ENCODE results near the gene PRDM4. TPM values are rescaled to one million over a fixed set of nuclear protein-coding genes. Genes with fewer than 3 reads are reported as not detected.

Gene PRDM4
- total and polyA plus RNA-seq, 5 donors from 2014 or later = 12.7 to 37.3 (median 14.3) TPM

- Histone ChIP-seq H3K4me3 (ENCODE audit: low read depth, low read length) (no peak overlapping the region), H3K27me3 (ENCODE audit: control insufficient read depth, insufficient read depth, low read length) (peaks cover 32% of the 10 kb centered on the region), H3K4me1 (ENCODE audit: control insufficient read depth, insufficient read depth, low read length, poor library complexity, severe bottlenecking) (peaks cover 5% of the 10 kb centered on the region), H3K27ac (ENCODE audit: insufficient read depth, low read length, poor library complexity, severe bottlenecking) (no peak overlapping the region), H3K9me3 (ENCODE audit: control insufficient read depth in 2 of 2, low read length in 2 of 2) (no peaks in the 10 kb centered on the region), H3K36me3 (ENCODE audit: control insufficient read depth, insufficient read depth, low read length) (no peaks in the 10 kb centered on the region)
- Mint-ChIP-seq H3K27me3 (peaks cover 60% of the 10 kb centered on the region), H3K36me3 (no peaks in the 10 kb centered on the region), H3K9me3 (peaks cover 0 to 2% (median 0%) of the 10 kb centered on the region in 7 donors), H3K4me1 (peaks cover 0 to 13% (median 3%) of the 10 kb centered on the region in 4 donors), H3K27ac (no peak overlapping the region), H3K4me3 (no peak overlapping the region)
- DNase-seq (no peak), ATAC-seq (ENCODE audit: low read depth in 2 of 2) (no peak)
Observed at GRCh38 chr12:107778383-107779025, 17.6 kb upstream of the PRDM4 start.

GRCh38 chr12:107776171-107776570 lies 15.2 kb upstream of the PRDM4 start:
- no peaks in the 10 kb centered on the region for H3K9me3 ChIP-seq (ENCODE audit: control insufficient read depth in 2 of 2, low read length in 2 of 2)
- H3K27ac ChIP-seq (ENCODE audit: insufficient read depth, low read length, poor library complexity, severe bottlenecking) = no peak overlapping the region
- H3K4me3 ChIP-seq (ENCODE audit: low read depth, low read length) = no peak overlapping the region
- H3K4me1 ChIP-seq (ENCODE audit: control insufficient read depth, insufficient read depth, low read length, poor library complexity, severe bottlenecking) = peaks cover 5% of the 10 kb centered on the region
- peaks cover 65% of the 10 kb centered on the region for H3K27me3 Mint-ChIP-seq
- H3K9me3 Mint-ChIP-seq = peaks cover 0 to 2% (median 0%) of the 10 kb centered on the region in 7 donors
- no peak overlapping the region for H3K27ac Mint-ChIP-seq
- DNase-seq (no peak), ATAC-seq (ENCODE audit: low read depth in 2 of 2) (no peak)
- H3K27me3 ChIP-seq (ENCODE audit: control insufficient read depth, insufficient read depth, low read length) = peaks cover 31% of the 10 kb centered on the region
- H3K4me3 Mint-ChIP-seq = no peak overlapping the region
- peaks cover 0 to 13% (median 3%) of the 10 kb centered on the region in 4 donors for H3K4me1 Mint-ChIP-seq
- H3K36me3 Mint-ChIP-seq = no peaks in the 10 kb centered on the region
- H3K36me3 ChIP-seq (ENCODE audit: control insufficient read depth, insufficient read depth, low read length) = no peaks in the 10 kb centered on the region

- Mint-ChIP-seq H3K27ac (no peak overlapping the region), H3K36me3 (no peaks in the 10 kb centered on the region)
- ATAC-seq (ENCODE audit: low read depth in 2 of 2) = no peak
Observed at GRCh38 chr12:107775093-107775721, 14.3 kb upstream of the PRDM4 start.

GRCh38 chr12:107774349-107775029 lies 13.6 kb upstream of the PRDM4 start, which contains the start of gene ASCL4:
ASCL4 (plus strand) TSS chr12:107774704; CDS start chr12:107775219, 515 bp downstream.
- DNase-seq (no peak), ATAC-seq (ENCODE audit: low read depth in 2 of 2) (no peak)
- peaks cover 65% of the 10 kb centered on the region for H3K27me3 Mint-ChIP-seq
- no peak within 1 kb of the TSS for H3K4me3 ChIP-seq (ENCODE audit: low read depth, low read length)
- H3K36me3 Mint-ChIP-seq = no peaks in the 10 kb centered on the region
- H3K4me1 Mint-ChIP-seq = peaks cover 0 to 13% (median 3%) of the 10 kb centered on the region in 4 donors
- no peak within 1 kb of the TSS for H3K4me3 Mint-ChIP-seq
- H3K36me3 ChIP-seq (ENCODE audit: control insufficient read depth, insufficient read depth, low read length) = no peaks in the 10 kb centered on the region
- H3K27ac ChIP-seq (ENCODE audit: insufficient read depth, low read length, poor library complexity, severe bottlenecking) = no peak within 1 kb of the TSS
- peaks cover 5% of the 10 kb centered on the region for H3K4me1 ChIP-seq (ENCODE audit: control insufficient read depth, insufficient read depth, low read length, poor library complexity, severe bottlenecking)
- H3K9me3 ChIP-seq (ENCODE audit: control insufficient read depth in 2 of 2, low read length in 2 of 2) = no peaks in the 10 kb centered on the region
- no peak within 1 kb of the TSS for H3K27ac Mint-ChIP-seq
- peaks cover 0 to 2% (median 0%) of the 10 kb centered on the region in 7 donors for H3K9me3 Mint-ChIP-seq
- H3K27me3 ChIP-seq (ENCODE audit: control insufficient read depth, insufficient read depth, low read length) = peaks cover 31% of the 10 kb centered on the region

More at GRCh38 chr12:107775093-107775721, 14.3 kb upstream of the PRDM4 start:
- Mint-ChIP-seq H3K9me3 (peaks cover 0 to 2% (median 0%) of the 10 kb centered on the region in 7 donors), H3K4me3 (no peak overlapping the region), H3K27me3 (peaks cover 65% of the 10 kb centered on the region), H3K4me1 (peaks cover 0 to 13% (median 3%) of the 10 kb centered on the region in 4 donors)
- Histone ChIP-seq H3K4me3 (ENCODE audit: low read depth, low read length) (no peak overlapping the region), H3K36me3 (ENCODE audit: control insufficient read depth, insufficient read depth, low read length) (no peaks in the 10 kb centered on the region), H3K4me1 (ENCODE audit: control insufficient read depth, insufficient read depth, low read length, poor library complexity, severe bottlenecking) (peaks cover 5% of the 10 kb centered on the region), H3K9me3 (ENCODE audit: control insufficient read depth in 2 of 2, low read length in 2 of 2) (no peaks in the 10 kb centered on the region), H3K27me3 (ENCODE audit: control insufficient read depth, insufficient read depth, low read length) (peaks cover 31% of the 10 kb centered on the region), H3K27ac (ENCODE audit: insufficient read depth, low read length, poor library complexity, severe bottlenecking) (no peak overlapping the region)
- DNase-seq = peak in 1 of 3 donors; percentile 12

GRCh38 chr12:107767466-107767865 lies 6.5 kb upstream of the PRDM4 start:
- ATAC-seq (ENCODE audit: low read depth in 2 of 2) (no peak), DNase-seq (no peak)
- H3K36me3 ChIP-seq (ENCODE audit: control insufficient read depth, insufficient read depth, low read length) = no peaks in the 10 kb centered on the region
- Mint-ChIP-seq H3K4me1 (no peaks in the 10 kb centered on the region), H3K36me3 (no peaks in the 10 kb centered on the region), H3K27ac (no peak overlapping the region), H3K4me3 (no peak overlapping the region), H3K27me3 (peaks cover 28% of the 10 kb centered on the region), H3K9me3 (peaks cover 0 to 3% (median 0%) of the 10 kb centered on the region in 7 donors)
- H3K4me3 ChIP-seq (ENCODE audit: low read depth, low read length) = no peak overlapping the region
- no peaks in the 10 kb centered on the region for H3K27me3 ChIP-seq (ENCODE audit: control insufficient read depth, insufficient read depth, low read length)
- no peaks in the 10 kb centered on the region for H3K4me1 ChIP-seq (ENCODE audit: control insufficient read depth, insufficient read depth, low read length, poor library complexity, severe bottlenecking)
- no peak overlapping the region for H3K27ac ChIP-seq (ENCODE audit: insufficient read depth, low read length, poor library complexity, severe bottlenecking)
- no peaks in the 10 kb centered on the region for H3K9me3 ChIP-seq (ENCODE audit: control insufficient read depth in 2 of 2, low read length in 2 of 2)

- Mint-ChIP-seq H3K9me3 (peaks cover 0 to 3% (median 0%) of the 10 kb centered on the region in 7 donors), H3K27me3 (peaks cover 17% of the 10 kb centered on the region), H3K36me3 (no peaks in the 10 kb centered on the region), H3K4me3 (no peak overlapping the region), H3K4me1 (peaks cover 0 to 9% (median 4%) of the 10 kb centered on the region in 4 donors), H3K27ac (no peak overlapping the region)
- no peaks in the 10 kb centered on the region for H3K36me3 ChIP-seq (ENCODE audit: control insufficient read depth, insufficient read depth, low read length)
- no peak overlapping the region for H3K27ac ChIP-seq (ENCODE audit: insufficient read depth, low read length, poor library complexity, severe bottlenecking)
- no peak overlapping the region for H3K4me3 ChIP-seq (ENCODE audit: low read depth, low read length)
- H3K9me3 ChIP-seq (ENCODE audit: control insufficient read depth in 2 of 2, low read length in 2 of 2) = no peaks in the 10 kb centered on the region
- H3K27me3 ChIP-seq (ENCODE audit: control insufficient read depth, insufficient read depth, low read length) = no peaks in the 10 kb centered on the region
- DNase-seq = no peak
- H3K4me1 ChIP-seq (ENCODE audit: control insufficient read depth, insufficient read depth, low read length, poor library complexity, severe bottlenecking) = peaks cover 9% of the 10 kb centered on the region
- no peak for ATAC-seq (ENCODE audit: low read depth in 2 of 2)
Observed at GRCh38 chr12:107765316-107765715, 4.4 kb upstream of the PRDM4 start.

GRCh38 chr12:107764626-107765025 lies 3.7 kb upstream of the PRDM4 start:
- H3K27ac Mint-ChIP-seq = no peak overlapping the region

More at GRCh38 chr12:107764626-107765025, 3.7 kb upstream of the PRDM4 start:
- Histone ChIP-seq H3K4me1 (ENCODE audit: control insufficient read depth, insufficient read depth, low read length, poor library complexity, severe bottlenecking) (peaks cover 16% of the 10 kb centered on the region), H3K27me3 (ENCODE audit: control insufficient read depth, insufficient read depth, low read length) (no peaks in the 10 kb centered on the region), H3K27ac (ENCODE audit: insufficient read depth, low read length, poor library complexity, severe bottlenecking) (no peak overlapping the region), H3K4me3 (ENCODE audit: low read depth, low read length) (no peak overlapping the region), H3K36me3 (ENCODE audit: control insufficient read depth, insufficient read depth, low read length) (no peaks in the 10 kb centered on the region), H3K9me3 (ENCODE audit: control insufficient read depth in 2 of 2, low read length in 2 of 2) (no peaks in the 10 kb centered on the region)
- peaks cover 14% of the 10 kb centered on the region for H3K27me3 Mint-ChIP-seq
- ATAC-seq (ENCODE audit: low read depth in 2 of 2) (no peak), DNase-seq (no peak)
- no peak overlapping the region for H3K4me3 Mint-ChIP-seq
- H3K4me1 Mint-ChIP-seq = peaks cover 6 to 16% (median 11%) of the 10 kb centered on the region in 4 donors
- H3K9me3 Mint-ChIP-seq = peaks cover 0 to 3% (median 0%) of the 10 kb centered on the region in 7 donors
- H3K36me3 Mint-ChIP-seq = no peaks in the 10 kb centered on the region

All from CD4-positive, CD25-positive, alpha-beta regulatory T cell (primary cell).